Stimulated activated CD4-positive, alpha-beta T cell treated with anti-CD3 and anti-CD28 coated beads, Interleukin-1b, Interleukin-23, amount 100 ng/mL, for 24 hours (primary cell): ENCODE results near the gene MAPKAPK2.
A peak's percentile ranks its signal among the peaks of the same experiment; 100 is the strongest.
"Not testable (repeated sequence)": the region's sequence is repeated elsewhere in the genome, so short reads cannot be mapped to it uniquely, and the experiment has no call there.

Experiments used
- DNase-seq, 4 experiments: peaks; one replicate each; pipeline ENCODE4 v3.0.0-alpha.2; 2020; ENCODE audit warnings: low read depth in 4 of 4, low spot score in 1 of 4

The MAPKAPK2 gene

GRCh38 chr1:206739411-206740076, 54.8 kb downstream of the MAPKAPK2 start:
- no peak for DNase-seq

- DNase-seq = no peak
Measured at GRCh38 chr1:206741142-206741701, 56.5 kb downstream of the MAPKAPK2 start.

DNA sequence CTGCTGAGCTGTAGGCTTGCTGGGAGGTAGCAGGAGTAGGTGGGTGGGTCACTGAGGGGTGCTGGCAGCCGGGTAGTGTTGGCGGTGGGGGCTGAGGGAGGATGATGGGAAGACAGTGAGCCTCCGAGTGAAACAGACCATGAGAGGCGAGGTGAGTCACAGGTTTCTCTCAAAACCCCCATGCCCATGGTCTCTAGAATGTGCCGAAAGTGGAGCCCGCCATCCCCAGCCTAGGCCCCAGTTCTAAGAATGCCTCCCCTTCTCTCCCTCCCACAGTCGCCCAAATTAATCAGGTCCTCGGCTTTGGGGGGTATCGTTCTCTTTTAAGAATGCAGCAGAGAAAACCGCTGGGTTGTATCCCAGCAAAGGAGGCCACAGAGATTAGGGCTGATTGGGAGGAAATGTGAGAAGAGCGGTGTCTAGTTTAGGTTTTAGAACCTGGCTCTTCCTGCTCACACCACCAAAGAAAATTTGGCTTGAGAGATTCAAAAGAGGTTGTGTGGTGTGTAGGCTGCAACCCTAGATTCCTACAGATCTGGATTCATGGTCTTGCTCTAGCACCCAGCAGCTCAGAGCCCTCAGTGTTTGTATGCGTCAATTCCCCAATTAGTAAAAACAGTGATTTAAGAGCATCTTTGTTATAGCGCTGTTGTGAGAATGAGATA, 58.1 kb downstream of the MAPKAPK2 start:
- no peak for DNase-seq

DNA sequence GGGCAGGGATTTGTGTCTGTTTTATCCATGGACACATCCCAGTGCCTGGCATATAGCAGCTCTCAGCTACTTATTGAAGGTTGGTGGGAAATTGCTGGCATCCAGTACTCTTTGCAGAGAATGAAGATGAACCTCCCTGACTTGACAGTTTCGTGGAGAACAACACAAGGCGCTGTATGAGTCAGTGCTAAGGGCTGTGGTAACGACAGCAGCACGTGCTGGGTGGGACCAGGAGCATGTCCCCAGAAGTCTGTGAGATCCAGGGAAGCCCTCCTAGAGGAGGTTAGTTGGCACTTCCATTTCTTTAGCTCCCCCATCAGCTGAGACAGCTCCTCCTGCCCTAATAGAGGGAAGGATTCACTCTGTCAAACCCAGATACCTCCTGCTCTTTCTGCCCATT, 60.0 kb downstream of the MAPKAPK2 start:
- no peak for DNase-seq

DNA sequence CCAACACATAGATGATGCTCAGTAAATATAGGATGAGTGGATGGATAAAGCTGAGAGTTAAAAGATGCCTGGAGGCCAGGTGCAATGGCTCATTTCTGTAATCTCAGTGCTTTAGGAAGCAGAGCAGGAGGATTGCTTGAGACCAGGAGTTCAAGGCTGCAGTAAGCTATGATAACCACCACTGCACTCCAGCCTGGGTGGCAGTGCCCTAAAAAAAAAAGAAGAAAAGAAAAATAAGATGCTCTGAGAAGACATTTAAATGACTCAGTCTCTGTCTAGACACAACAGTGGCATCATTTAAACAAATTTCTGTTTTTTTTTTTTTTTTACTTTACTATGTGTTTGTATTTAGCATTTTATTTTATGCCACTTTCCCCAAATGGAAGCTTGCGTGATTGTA, 60.6 kb downstream of the MAPKAPK2 start:
- no peak for DNase-seq

GRCh38 chr1:206748348-206749030, 63.8 kb downstream of the MAPKAPK2 start:
- DNase-seq = no peak

- DNase-seq = no peak
Measured at GRCh38 chr1:206751891-206752290, 67.2 kb downstream of the MAPKAPK2 start.

DNA sequence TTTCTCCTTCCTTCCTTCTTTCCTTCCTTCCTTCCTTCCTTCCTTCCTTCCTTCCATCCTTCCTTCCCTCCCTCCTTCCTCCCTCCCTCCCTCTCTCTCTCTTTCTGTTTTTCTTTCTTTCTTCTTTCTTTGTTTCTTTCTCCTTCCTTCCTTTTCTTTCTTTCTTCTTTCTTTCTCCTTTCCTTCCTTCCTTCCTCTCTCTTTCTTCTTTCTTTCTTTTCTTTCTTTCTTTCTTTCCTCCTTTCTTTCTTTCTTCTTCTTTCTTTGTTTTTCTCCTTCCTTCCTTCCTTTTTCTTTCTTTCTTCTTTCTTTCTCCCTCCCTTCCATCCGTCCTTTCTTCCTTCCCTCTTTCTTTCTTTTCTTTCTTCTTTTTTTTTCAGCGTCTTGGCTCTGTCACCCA, 67.8 kb downstream of the MAPKAPK2 start:
- DNase-seq = no peak

- no peak for DNase-seq
Measured at GRCh38 chr1:206753141-206753540, 68.4 kb downstream of the MAPKAPK2 start.

GRCh38 chr1:206754011-206754410, 69.3 kb downstream of the MAPKAPK2 start:
- no peak for DNase-seq

- DNase-seq = no peak
Measured at GRCh38 chr1:206757524-206758266, 73.0 kb downstream of the MAPKAPK2 start.

GRCh38 chr1:206760590-206760989, 75.9 kb downstream of the MAPKAPK2 start:
- no peak for DNase-seq

DNA sequence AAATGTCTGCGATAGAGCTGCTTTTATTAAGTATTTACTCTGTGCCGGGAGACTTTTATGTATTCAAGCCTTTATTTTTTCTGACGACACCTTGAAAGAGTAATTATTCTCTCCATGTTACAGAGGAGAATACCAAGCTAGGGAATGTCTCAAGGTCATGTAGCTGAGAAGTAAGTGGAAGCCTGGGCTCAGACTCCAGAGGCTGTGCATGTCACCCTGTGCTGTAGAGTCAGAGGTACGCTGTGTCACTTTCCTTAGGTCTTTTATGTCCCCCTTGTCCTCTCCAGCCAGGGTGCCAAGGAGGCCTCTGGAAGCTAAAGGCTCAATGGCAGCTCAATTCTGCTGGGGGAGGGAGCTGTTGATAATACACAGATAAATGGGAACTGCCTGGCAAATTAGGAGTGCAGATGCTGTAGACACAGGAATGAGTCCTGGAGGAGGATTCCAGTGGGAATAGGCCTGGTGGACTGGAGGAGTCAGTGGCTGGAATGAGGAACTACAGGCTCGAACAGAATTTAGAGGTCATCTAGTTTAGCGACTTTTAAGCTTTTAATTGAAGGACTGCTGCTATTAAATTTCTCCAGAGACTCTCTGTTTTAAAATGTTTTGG, 76.6 kb downstream of the MAPKAPK2 start:
- no peak for DNase-seq

GRCh38 chr1:206762741-206763364, 78.1 kb downstream of the MAPKAPK2 start:
- not testable (repeated sequence) for DNase-seq

DNA sequence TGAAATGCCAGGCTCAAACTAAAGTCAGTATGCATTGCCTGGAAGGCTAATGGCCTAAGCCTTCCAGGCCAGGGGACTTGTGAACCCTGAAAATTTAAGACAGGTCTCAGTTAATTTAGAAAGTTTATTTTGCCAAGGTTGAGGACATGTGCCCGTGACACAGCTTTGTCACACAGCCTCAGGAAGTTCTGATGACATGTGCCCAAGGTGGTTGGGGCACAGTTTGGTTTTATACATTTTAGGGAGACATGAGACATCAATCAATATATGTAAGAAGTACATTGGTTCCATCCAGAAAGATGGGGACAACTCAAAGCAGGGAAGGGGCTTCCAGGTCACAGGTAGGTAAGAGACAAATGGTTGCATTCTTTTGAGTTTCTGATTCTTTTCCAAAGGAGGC, 81.1 kb downstream of the MAPKAPK2 start:
- not testable (repeated sequence) for DNase-seq

DNA sequence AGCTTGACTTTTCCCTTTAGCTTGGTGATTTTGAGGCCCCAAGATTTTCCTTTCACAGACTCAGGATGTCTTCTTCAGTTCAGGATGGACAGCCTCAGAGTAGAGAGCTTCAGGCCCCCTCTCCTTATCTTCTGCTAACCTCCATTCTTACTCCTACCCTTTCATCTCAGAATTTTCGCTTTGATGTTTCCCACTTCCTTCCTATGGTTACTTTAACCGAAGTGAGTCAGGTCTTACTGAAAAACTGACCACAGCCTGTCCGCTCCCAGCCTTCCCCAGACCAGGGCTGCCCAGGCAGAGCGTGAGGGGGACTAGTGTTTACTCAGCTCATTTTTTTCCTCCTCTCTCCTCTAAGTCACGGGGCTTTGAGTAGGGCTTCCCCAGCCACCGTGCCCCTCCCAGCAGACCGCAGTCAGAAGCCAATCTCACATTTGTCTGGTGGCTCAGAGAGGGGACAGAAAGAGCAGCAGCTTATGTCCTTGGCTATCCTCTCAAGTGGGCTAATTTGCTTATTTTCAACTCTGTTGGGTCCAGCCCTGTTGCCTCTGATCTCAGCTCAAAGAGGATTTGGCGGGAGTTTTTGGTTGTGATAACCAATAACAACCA, 81.6 kb downstream of the MAPKAPK2 start:
- peak in 3 of 4 experiments; percentile 27 to 47 (median 34) for DNase-seq

- no peak for DNase-seq
Measured at GRCh38 chr1:206768472-206769303, 84.0 kb downstream of the MAPKAPK2 start.

DNA sequence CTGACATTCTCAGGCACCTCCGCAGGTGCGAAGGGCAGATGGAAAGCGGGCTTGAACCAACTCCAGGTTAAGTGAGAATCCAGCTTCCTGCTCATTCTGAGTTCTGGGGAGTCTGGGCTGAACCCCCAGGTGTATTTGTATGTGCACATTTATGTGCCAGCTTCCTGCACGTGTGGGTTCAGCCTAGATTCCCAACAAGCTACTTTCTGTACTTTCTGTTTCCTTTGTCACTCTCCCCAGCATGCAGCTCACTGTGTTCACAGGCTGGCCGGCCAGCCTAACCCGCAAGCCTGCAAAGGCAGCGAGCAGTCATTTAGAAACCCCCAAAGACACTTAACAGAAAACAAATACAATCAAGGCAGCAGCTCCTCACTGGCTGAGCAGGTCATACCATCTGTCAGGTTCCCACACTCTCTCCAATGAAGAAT, 84.6 kb downstream of the MAPKAPK2 start:
- DNase-seq = peak in 2 of 4 experiments; percentile 28 to 51
